GM08714 (cell line): ENCODE data around the gene ACADM.
"Not testable (repeated sequence)": the region's sequence is repeated elsewhere in the genome, so short reads cannot be mapped to it uniquely, and the experiment has no call there.

Experiments used
- H3K4me3 ChIP-seq: fragments of 200-500 bp; sonication (Bioruptor generic); 2 replicates; pipeline ENCODE4 v1.5.1; 2014; ENCODE audit warnings: mild to moderate bottlenecking, low read length, inconsistent platforms
- ZNF274 ChIP-seq: IDR thresholded peaks from 2 replicates; pipeline ENCODE4 v1.6.1; 2012; ENCODE audit warnings: mild to moderate bottlenecking, low read depth, low read length

ACADM gene

GRCh38 chr1:75768016-75768415 lies 43.5 kb downstream of the ACADM start:
- H3K4me3 ChIP-seq, result no peak overlapping the region
- no peak for TF ChIP-seq ZNF274

GRCh38 chr1:75770761-75771160 lies 46.3 kb downstream of the ACADM start:
- H3K4me3 ChIP-seq, result no peak overlapping the region
- no peak for TF ChIP-seq ZNF274

- no peak overlapping the region for H3K4me3 ChIP-seq
- TF ChIP-seq ZNF274, result no peak
These were observed 47.5 kb downstream of the ACADM start for GRCh38 chr1:75771978-75772377.

GRCh38 chr1:75777812-75778211 lies 53.3 kb downstream of the ACADM start:
- not testable (repeated sequence) for H3K4me3 ChIP-seq

GRCh38 chr1:75778694-75779093 lies 54.2 kb downstream of the ACADM start:
- not testable (repeated sequence) for H3K4me3 ChIP-seq

GRCh38 chr1:75780183-75780582 lies 55.7 kb downstream of the ACADM start:
- not testable (repeated sequence) for H3K4me3 ChIP-seq

GRCh38 chr1:75783920-75784319 lies 59.4 kb downstream of the ACADM start:
- not testable (repeated sequence) for H3K4me3 ChIP-seq

GRCh38 chr1:75785320-75785982 lies 60.9 kb downstream of the ACADM start:
- no peak for TF ChIP-seq ZNF274
- H3K4me3 ChIP-seq, result peak overlapping the region; percentile 100

GRCh38 chr1:75785983-75786853 lies 61.7 kb downstream of the ACADM start, which contains the start of gene RABGGTB:
Gene RABGGTB (plus strand): TSS chr1:75786256. CDS start chr1:75786272, 16 bp downstream.
- TF ChIP-seq ZNF274, result no peak

GRCh38 chr1:75786901-75787493 lies 62.5 kb downstream of the ACADM start:
- H3K4me3 ChIP-seq, result peak overlapping the region; percentile 100
- TF ChIP-seq ZNF274, result no peak

More at GRCh38 chr1:75785983-75786853, 61.7 kb downstream of the ACADM start, which contains the start of gene RABGGTB:
- peak within 1 kb of the TSS; percentile 100 for H3K4me3 ChIP-seq

- peak overlapping the region; percentile 100 for H3K4me3 ChIP-seq
- no peak for TF ChIP-seq ZNF274
These were observed 63.0 kb downstream of the ACADM start for GRCh38 chr1:75787524-75787923.

GRCh38 chr1:75789988-75790387 lies 65.5 kb downstream of the ACADM start:
- peak overlapping the region; percentile 100; the same call in 1 of the 2 replicates for H3K4me3 ChIP-seq
- TF ChIP-seq ZNF274, result no peak

GRCh38 chr1:75791022-75791421 lies 66.5 kb downstream of the ACADM start:
- no peak for TF ChIP-seq ZNF274

GRCh38 chr1:75792091-75792490 lies 67.6 kb downstream of the ACADM start:
- H3K4me3 ChIP-seq, result no peak overlapping the region
- TF ChIP-seq ZNF274, result no peak

More at GRCh38 chr1:75791022-75791421, 66.5 kb downstream of the ACADM start:
- H3K4me3 ChIP-seq, result no peak overlapping the region

GRCh38 chr1:75794382-75794781 lies 69.9 kb downstream of the ACADM start:
- no peak for TF ChIP-seq ZNF274
- H3K4me3 ChIP-seq, result no peak overlapping the region
